HG03280 (cell line): Measurements from ENCODE around the gene KLHL29.
"Not testable (repeated sequence)": the region's sequence is repeated elsewhere in the genome, so short reads cannot be mapped to it uniquely, and the experiment has no call there.

Source experiments
- ATAC-seq: cut with Tn5 transposase; IDR thresholded peaks from one replicate; pipeline ENCODE4 v1.9.1; 2021; ENCODE audit warnings: mild to moderate bottlenecking, moderate library complexity; ENCODE audit not compliant: unreplicated experiment

Gene KLHL29

DNA sequence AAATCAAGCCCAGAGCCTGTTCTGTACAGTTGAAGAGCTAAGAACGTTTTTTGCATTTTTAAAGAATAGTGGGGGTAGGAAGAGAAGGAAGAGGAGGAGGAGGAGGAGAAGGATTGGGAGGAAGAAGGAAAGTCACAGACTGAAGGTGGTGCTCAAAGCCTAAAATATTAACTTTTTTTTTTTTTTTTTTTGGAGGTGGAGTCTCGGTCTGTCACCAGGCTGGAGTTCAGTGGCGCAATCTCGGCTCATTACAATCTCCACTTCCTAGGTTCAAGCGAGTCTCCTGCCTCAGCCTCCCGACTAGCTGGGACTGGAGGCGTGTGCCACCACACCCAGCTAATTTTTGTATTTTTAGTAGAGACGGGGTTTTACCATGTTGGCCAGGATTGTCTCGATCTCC is 18.3 kb upstream of the KLHL29 start:
- no peak for ATAC-seq

DNA sequence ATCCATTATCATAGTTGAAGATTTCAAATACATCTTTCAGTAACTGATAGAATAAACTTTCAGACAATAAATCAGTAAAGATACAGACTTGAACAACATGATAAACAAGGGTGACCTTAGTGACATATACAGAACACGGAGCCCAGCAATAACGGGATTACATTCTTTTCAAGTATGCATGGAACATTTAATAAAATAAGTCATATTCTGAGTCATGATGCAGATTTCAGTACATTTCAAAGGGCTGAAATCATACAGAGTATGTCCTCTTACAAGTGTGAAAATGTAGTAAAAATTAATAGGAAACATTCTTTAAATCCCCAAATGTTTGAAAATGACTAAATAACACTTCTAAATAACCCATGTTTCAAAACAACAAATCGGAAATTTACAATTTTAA is 17.2 kb upstream of the KLHL29 start:
- ATAC-seq, result no peak

DNA sequence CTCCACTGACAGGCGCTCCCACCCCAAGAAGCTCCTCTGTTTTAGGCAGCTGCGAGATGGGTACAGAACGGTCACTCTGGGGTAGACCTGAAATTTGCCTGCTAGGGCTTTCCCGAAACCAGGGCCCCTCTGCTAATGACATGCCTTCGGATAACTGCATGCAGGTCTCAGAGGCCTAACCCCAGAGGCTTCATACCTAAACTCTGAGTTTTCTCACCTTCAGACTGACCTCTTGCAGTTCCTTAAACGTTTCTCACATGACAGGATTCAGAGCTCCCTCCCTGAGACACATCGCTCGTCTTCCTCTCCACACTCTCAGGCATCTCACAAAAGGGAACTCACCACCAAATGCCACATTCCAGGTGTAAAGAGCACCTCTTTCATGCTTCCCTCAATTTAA is 11.3 kb upstream of the KLHL29 start:
- no peak for ATAC-seq

DNA sequence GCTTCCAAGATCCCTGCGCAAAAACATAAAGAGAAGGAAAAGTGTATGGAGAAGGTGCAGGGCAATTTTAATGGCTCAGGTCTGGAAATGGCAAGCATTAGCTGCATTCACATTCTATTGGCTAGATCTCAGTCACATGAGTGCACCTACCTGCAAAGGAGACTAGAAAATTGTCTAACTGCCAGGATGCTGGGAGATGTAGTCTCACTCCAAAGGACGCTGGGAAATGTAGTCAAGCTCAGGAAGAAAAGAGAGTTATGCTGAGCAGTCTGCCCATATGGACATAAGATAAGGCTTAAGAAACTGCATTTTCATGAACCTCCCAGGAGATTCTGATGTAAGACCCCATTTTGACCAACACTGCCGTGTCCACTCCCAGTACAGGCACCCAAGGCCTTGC is 9.5 kb upstream of the KLHL29 start:
- peak; percentile 61 for ATAC-seq

DNA sequence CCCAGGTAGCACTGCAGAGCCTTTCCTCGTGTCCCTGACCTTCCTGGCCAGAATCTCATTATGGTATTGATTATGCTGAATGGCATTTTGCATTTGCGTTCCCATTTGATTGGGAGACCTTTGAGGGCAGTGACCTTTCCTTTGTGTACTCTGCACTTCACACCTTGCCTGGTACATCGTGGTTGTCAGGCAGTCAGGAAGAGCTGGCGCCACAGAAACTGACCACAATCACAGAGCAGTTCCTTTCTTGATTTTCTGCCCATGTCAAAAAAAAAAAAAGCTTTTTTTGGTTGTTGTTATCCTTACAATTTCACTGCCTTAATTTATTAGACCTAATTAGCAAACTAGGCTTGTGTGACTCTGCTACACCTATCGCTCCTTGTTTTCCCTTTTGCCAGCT is 8.9 kb upstream of the KLHL29 start:
- ATAC-seq, result no peak

DNA sequence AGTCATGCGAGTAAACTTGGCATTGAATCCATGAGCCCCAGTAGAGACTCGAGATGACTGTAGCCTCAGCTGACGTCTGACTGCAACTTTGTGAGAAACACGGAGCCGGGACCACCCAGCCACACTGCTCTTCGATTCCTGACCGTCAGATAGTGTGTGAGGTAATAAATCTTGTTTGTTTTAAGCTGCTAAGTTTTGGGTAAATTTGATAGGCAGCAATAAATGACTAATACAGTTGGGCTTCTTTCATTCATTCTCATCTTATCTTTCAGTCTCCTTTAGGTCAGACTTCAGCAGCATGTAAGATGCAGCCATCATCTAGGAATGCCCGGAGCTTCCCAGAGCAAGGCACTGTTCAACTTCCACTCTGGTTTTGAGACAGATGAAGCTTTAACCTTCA is 8.0 kb upstream of the KLHL29 start:
- ATAC-seq, result no peak

DNA sequence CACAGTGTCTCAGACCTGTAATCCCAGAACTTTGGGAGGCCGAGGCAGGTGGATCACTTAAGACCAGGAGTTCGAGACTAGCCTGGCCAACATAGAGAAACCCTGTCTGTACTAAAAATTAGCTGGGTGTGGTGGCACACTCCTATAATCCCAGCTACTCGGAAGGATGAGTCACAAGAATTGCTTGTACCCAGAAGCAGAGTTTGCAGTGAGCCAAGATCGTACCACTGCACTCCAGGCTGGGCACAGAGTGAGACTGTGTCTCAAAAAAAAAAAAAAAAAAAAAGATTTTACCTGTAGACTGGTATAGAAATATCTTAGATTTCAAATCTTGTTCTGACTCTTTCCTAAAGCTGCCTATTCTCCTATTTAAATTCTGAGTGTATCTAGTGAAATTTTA is 7.2 kb upstream of the KLHL29 start:
- no peak for ATAC-seq

DNA sequence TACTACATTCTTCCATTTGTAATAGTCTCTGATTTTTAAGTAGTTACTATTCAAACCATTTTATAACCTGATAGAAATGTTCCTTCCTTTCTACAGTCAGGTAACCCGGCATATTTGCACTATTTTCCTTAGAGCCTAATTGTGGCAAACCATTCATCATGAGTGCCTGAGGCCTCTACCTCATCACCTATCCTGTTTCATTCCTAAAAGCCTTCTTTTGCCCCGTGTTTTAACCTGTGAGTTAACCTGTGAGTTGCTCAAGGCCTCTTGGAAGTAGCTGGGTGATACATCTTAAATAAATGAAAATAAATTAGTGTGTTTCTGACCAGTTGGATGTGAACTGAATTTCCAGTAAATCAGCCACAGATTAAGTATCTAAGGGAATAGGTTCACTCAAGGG is 6.5 kb upstream of the KLHL29 start:
- ATAC-seq, result no peak

DNA sequence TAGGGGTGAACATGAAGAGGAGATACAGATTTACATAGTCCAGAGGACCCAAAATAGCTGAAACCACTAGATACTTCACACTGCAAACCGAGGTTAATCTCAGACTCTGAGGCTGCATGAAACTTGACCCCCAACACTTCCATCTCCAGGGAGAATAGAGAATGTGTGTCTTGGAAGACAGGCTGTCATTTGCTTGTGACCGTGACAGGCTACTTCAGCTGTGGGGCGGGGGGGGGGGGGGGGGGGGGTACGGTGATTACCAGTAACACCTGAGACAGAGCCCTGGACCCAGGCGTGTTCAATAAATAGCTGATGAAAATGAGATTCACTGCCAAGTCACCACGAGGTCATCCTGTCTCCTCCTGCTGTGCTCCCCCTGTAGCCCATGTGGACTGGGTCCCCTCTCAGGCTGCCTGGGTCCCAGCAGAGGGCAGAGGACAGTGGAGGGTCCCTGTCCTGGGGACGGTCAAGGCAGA is 5.7 kb upstream of the KLHL29 start:
- peak; percentile 42 for ATAC-seq

DNA sequence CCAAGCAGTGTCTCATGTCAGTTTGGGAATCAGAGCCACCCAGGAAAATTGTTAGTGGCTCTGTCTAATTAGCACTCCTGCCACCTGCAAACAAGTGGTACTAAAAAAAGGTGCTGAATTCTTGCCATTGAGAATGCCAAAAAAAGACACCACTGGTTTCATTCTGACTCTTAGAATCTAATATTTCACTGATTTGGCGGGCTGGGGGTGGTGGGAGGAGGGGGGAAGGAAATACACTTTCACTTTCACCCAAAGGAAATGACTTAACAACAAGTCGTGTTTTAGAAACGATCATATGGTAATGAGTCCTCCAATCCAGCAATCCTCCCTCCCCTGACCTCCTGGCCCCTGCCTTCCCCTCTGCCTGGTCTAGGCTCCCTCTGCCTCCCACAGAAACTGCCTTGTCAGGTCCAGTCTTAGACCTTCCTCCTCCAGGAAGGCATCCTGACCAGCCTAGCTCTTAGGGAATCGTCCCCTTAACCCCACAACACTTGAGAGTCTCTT is 4.4 kb upstream of the KLHL29 start:
- no peak for ATAC-seq

DNA sequence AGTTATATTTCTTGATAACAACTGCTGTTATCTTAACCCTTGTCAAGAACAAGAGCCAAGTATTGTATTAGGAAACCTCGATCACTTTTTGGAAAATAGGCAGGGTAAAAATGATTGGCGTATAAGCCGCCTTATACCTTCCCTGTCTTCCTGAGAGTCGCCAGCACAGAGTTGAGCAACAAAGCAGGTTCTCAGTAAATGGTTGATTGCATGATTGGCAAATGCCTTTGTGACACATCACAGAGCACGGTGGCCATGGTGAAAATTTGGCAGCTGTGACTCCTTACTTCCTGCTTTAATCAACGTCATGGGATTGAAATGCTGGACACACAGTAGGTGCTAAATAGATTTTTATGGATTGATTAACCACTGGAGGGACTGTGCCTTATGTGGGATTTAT is 3.9 kb upstream of the KLHL29 start:
- ATAC-seq, result no peak

DNA sequence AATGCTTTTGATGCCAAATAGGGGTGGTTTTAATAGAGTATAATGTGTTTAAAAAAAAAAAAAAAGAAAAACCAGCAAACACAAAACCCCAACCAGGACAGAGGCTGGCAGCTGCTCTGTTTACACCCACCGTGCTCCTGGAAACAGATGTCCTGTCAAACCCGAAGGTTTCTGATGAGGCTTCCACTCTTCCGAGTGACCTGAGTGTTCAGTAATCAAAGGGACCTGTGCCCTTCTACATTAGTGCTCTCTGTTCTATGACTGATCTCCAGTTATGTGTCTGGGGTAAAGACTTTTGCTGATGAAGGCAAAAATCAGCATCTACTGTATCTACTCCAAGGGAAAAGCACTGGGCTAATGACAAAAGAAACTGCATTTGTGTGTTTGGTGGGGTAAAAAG is 3.5 kb upstream of the KLHL29 start:
- no peak for ATAC-seq

DNA sequence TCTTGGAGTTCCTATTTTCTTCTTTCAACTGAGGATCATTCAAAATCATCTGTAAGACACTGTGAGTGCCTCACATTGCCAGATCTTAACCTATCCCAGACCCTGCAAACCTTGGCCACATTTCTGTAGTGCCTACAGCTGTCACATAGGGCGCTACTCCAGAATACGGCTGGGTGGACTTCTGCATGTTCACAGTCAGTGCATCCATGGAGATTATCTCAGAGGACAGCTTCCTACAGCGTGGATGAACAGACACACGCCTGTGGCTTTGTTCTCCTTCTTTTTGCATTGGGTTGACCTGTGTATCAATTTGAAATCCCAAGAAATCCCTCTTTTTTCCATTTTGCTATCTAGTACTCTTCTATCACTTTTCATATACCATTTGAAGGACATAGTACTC is 1.9 kb upstream of the KLHL29 start:
- ATAC-seq, result no peak

DNA sequence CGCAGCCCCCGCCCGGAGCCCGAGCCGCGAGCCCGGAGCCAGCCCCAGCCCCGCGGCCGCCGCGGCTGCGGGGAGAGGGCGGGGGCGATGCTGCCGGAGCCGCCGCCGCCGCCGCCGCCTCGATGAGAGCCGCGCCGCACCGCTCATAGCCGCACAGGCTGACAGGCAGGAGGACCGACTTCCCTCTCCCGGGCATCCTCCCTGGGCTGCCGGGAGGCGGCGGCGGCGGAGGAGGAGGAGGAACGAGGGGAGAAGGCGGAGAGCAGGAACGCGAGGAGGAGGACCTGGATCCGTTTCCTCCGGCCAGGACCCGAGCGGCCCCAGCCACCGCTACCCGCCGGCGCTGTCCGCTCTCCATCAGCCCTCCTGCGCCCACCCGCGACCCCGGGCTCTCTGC is 370 bp downstream of the KLHL29 start:
- peak; percentile 37 for ATAC-seq

DNA sequence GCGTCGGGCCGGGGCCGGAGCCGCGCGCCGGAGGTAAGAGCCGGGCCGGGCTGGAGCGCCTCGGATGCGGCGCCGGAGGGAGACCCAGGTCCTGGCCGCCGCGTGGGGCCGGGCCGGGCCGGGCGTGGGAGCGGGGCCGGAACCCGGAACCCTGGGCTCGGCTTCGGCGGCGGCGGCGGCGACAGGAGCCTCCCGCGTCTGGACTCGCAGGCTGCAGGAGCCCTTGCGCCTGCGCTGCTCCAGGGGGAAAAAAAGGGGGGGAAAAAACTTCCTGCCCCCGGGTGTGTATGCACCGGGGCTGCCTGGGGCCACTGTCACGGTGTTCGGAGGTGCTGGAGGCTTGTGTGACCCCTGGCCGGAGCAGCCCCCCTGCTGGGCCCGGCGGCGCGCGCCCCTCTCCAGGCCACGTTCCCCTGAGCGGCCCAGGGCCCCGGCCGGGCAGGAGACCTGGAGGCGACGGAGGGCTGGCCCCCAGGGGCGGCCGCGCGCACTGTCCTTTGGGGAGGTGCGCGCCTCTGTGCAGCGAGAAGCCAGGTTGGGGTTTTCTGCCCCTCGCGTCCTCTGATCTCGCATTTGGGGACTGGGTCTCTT is 864 bp downstream of the KLHL29 start:
- peak; percentile 31 for ATAC-seq

DNA sequence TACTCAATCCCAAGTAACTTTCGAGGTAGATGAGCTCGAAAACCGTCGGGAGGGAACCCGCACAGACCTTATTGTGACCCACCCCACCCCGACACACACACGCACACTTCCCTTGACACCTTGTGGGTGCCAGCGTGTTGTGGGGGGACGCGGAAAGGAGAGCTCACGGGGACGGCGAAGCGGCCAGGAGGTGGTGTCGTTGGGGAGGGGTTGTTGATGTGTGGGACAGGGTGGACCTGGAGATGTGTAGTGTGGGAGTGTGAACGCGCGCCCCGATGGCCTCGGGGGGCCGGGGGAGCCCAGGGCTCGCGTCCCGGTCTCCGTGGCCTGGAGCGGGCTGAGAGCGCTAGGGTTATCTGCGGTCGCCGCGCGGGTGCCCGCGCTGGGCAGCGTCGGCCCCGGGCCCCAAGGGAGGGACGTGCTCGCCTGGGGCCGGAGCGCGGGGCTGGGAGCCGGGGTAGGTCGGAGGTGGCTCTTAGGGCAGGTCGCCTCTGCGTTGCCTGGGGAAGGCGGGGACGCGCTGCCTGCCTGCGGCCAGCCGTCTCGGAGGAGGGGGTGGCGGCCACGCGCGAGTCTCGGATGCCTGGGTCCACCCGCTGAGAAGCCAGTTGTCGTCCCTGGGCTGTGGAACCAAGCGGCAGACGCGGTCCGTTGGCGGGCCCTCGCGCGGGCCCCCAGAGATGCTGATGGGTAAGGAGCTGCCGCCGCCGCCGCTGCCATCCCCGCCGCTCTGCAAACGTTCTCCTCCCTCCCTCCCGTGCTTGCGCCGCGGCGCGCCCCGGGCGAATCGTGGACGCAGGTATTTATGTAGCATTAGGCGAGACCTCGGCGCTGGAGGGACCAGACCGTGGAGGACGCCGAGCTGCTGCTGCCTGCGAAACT is 1.6 kb downstream of the KLHL29 start:
- no peak for ATAC-seq

DNA sequence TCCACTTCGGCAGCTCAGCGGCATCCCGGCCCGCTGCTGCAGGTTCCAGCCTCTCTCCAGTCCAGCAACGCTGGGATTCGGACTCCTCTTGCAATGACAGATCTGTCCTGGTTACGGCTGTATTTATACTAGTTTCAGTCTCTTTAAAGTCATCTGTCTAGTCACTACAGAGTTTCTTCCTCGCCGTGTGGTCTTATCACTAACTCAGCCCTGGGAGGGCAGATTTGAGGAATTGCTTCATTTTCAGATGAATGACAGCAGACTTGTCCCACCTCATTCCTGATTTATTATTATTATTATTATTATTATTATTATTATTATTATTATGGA is 2.2 kb downstream of the KLHL29 start:
- no peak for ATAC-seq

DNA sequence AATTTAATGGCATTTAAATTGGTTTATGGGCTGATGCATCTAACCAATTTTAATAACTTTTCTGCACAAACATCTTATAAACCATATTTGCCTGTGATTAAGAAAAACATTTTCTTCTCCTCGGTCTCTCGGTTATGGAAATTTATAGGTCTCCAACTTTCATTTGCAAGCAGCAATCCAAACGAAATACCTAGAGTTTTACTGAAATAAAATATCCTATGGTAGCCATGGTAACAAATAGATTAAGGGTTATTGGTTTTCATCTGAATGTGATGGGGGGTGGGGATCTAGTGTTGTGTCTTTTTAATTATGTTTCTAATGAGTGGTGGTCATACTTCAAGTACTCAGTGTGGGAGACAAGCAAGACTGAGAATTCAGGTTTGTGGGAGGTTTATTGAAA is 2.9 kb downstream of the KLHL29 start:
- ATAC-seq, result no peak

DNA sequence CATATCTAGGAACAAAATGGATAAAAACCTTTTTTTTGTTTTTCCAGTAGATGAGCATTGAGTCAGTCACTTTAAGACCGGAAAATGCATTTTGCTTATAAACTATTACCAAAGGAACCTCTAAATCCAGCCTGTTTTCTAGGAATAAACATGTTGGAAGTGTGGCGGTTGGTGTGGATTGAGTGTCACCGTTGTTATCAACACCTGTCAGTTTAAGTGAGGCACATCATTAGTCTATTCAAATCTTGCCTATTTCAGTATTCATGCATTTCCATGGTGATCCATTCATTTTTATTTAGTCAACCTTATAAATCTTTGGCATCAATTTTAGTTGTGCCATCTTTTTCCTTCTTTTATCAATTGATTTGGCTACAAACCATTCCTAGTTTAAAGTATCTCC is 3.3 kb downstream of the KLHL29 start:
- ATAC-seq, result no peak

DNA sequence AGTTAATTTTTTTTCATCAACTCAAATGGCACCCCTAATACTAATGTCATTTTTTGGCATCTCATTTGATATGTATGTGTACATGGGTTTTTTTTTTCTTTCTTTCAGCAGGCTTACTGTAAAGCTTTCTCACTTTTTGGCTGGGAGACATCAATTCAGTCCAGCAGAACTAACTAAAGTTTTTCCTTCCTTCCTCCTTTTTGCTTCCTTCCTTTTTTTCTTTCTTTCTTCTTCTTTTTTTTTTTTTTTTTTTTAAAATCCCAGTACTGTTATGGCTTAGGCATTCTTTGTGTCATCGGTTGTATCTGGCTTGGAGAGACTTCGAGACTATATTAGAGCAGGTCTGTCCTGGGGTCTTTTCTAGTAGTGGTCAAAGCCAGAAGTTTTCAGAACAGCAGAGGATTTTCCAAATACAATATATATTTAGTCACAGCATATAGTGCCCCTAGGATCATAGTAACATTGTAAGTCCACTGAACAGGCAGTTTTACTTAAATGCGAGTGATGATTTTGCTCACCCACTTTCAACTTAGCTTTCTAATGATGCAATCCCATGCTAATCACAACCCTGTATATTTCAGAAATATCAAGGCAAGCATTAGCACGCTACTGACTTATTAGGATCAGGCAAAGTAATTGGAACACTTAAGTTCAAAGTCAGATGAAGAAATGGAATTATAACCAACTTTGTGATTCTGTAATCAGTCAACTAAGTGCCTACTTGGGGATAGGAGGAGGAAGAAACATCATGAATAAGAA is 4.0 kb downstream of the KLHL29 start:
- no peak for ATAC-seq

DNA sequence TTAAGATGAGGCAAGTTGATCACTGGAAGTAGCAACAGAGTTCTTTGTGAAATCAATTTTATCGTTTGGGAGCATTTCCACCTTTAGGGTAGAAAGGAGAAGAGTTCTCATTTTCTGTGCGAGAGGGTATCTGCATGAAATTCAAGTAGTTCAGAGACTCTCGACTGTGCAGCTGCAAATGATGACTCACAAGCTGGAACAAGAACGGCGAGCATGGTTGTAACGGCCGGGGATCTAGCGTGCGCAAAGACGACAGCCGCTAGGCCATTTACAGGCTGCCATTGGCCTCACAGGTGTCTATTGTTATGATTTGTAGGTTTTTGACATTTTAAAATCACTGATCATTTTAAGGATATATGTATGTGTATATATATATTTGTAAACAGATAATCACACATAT is 5.2 kb downstream of the KLHL29 start:
- ATAC-seq, result no peak

DNA sequence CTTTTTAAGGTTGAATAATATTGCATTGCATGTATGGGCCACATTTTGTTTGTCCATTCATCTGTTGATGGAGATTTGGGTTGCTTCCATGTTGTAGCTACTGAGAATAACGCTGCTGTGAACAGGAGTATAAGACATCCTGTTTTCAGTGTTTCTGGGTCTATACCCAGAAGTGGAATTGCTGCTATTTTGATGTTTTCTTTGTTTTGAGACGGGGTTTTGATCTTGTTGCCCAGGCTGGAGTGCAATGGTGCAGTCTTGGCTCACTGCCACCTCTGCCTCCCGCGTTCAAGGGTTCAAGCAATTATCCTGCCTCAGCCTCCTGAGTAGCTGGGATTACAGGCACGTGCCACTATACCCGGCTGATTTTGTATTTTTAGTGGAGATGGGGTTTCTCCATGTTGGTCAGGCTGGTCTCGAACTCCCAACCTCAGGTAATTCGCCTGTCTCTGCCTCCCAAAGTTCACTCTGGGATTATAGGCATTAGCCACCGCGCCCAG is 6.3 kb downstream of the KLHL29 start:
- not testable (repeated sequence) for ATAC-seq
